HG03060 (cell line): ENCODE data around the gene MUC5AC.
"Not testable (repeated sequence)": the region's sequence is repeated elsewhere in the genome, so short reads cannot be mapped to it uniquely, and the experiment has no call there.

ENCODE experiments used
- ATAC-seq: cut with Tn5 transposase; IDR thresholded peaks from one replicate; pipeline ENCODE4 v1.9.1; 2021; ENCODE audit warnings: low read depth, moderate number of reproducible peaks; ENCODE audit not compliant: unreplicated experiment

Gene MUC5AC

GRCh38 chr11:1244557-1244956 is 86.8 kb downstream of the MUC5AC start:
- ATAC-seq, result not testable (repeated sequence)

GRCh38 chr11:1245717-1246116 is 88.0 kb downstream of the MUC5AC start:
- ATAC-seq, result not testable (repeated sequence)

- ATAC-seq, result not testable (repeated sequence)
Measured at GRCh38 chr11:1246301-1246700, 88.5 kb downstream of the MUC5AC start.

GRCh38 chr11:1247026-1247425 is 89.3 kb downstream of the MUC5AC start:
- not testable (repeated sequence) for ATAC-seq

GRCh38 chr11:1248951-1249350 is 91.2 kb downstream of the MUC5AC start:
- ATAC-seq, result not testable (repeated sequence)

- ATAC-seq, result not testable (repeated sequence)
Measured at GRCh38 chr11:1250411-1250810, 92.7 kb downstream of the MUC5AC start.
